ENCODE data around the gene PHYH.

- TF ChIP-seq CTCF (IDR thresholded peaks at IDR 0.05; ENCODE audit: low read length) (no peak), EZH2 (IDR thresholded peaks at IDR 0.05; ENCODE audit: borderline replicate concordance, low read length) (no peak)
These were observed 63.2 kb downstream of the PHYH start for GRCh38 chr10:13236638-13237037.
